SJCRH30 (cell line): Measurements from ENCODE around the gene SIL1. TPM values are rescaled to one million over a fixed set of nuclear protein-coding genes. Genes with fewer than 3 reads are reported as not detected.
"Not testable (repeated sequence)": the region's sequence is repeated elsewhere in the genome, so short reads cannot be mapped to it uniquely, and the experiment has no call there.

ENCODE experiments used
- DNase-seq, 2 experiments: peaks; one replicate each; pipeline ENCODE4 v3.0.0-alpha.2; 2015 to 2020
- H3K27ac ChIP-seq: fragments of 250-450 bp; sonication (Bioruptor Pico); 2 replicates; pipeline ENCODE4 v1.5.1; 2020; ENCODE audit warnings: mild to moderate bottlenecking, moderate library complexity
- H3K27me3 ChIP-seq: fragments of 250-450 bp; sonication (Bioruptor Pico); 2 replicates; pipeline ENCODE4 v1.5.1; 2020; ENCODE audit warnings: mild to moderate bottlenecking, moderate library complexity
- H3K36me3 ChIP-seq: fragments of 250-450 bp; sonication (Bioruptor Pico); 2 replicates; pipeline ENCODE4 v1.5.1; 2020; ENCODE audit warnings: mild to moderate bottlenecking, moderate library complexity
- H3K4me1 ChIP-seq: fragments of 250-450 bp; sonication (Bioruptor Pico); 2 replicates; pipeline ENCODE4 v1.5.1; 2020; ENCODE audit warnings: mild to moderate bottlenecking, moderate library complexity
- H3K4me3 ChIP-seq: fragments of 250-450 bp; sonication (Bioruptor Pico); 2 replicates; pipeline ENCODE4 v1.5.1; 2020; ENCODE audit warnings: mild to moderate bottlenecking, moderate library complexity
- H3K9me3 ChIP-seq: fragments of 250-450 bp; sonication (Bioruptor Pico); replicated peaks from 2 replicates; pipeline ENCODE4 v1.5.1; 2020; ENCODE audit warnings: mild to moderate bottlenecking, moderate library complexity
- total RNA-seq: library from RNA; depleted of rRNA; stranded (reverse); fragments of >200 nt; shearing (Covaris generic); gene quantifications from 2 replicates; pipeline ENCODE4 v1.2.3, GENCODE V29; 2014

Gene SIL1
- total RNA-seq, 1 experiment from 2014 or later, result 7.1 TPM

- no peaks in the 10 kb centered on the region for H3K27me3 ChIP-seq
- no peak overlapping the region for H3K27ac ChIP-seq
- no peak for DNase-seq
- H3K4me3 ChIP-seq, result no peak overlapping the region
- no peaks in the 10 kb centered on the region for H3K9me3 ChIP-seq
- no peaks in the 10 kb centered on the region for H3K4me1 ChIP-seq
- no peaks in the 10 kb centered on the region for H3K36me3 ChIP-seq
These were observed 14.7 kb upstream of the SIL1 start for GRCh38 chr5:139212906-139213305.

- DNase-seq, result no peak
- Histone ChIP-seq H3K36me3 (no peaks in the 10 kb centered on the region), H3K27me3 (no peaks in the 10 kb centered on the region), H3K27ac (no peak overlapping the region), H3K4me1 (no peaks in the 10 kb centered on the region), H3K9me3 (no peaks in the 10 kb centered on the region), H3K4me3 (no peak overlapping the region)
These were observed 14.3 kb upstream of the SIL1 start for GRCh38 chr5:139212486-139212885.

GRCh38 chr5:139210585-139210984 is 12.4 kb upstream of the SIL1 start:
- no peak overlapping the region for H3K4me3 ChIP-seq
- H3K27ac ChIP-seq, result no peak overlapping the region
- no peaks in the 10 kb centered on the region for H3K36me3 ChIP-seq
- no peaks in the 10 kb centered on the region for H3K9me3 ChIP-seq
- H3K27me3 ChIP-seq, result no peaks in the 10 kb centered on the region
- no peak for DNase-seq
- H3K4me1 ChIP-seq, result no peaks in the 10 kb centered on the region

- H3K4me3 ChIP-seq, result no peak overlapping the region
- no peak overlapping the region for H3K27ac ChIP-seq
- no peaks in the 10 kb centered on the region for H3K4me1 ChIP-seq
- no peaks in the 10 kb centered on the region for H3K36me3 ChIP-seq
- no peak for DNase-seq
- no peaks in the 10 kb centered on the region for H3K27me3 ChIP-seq
- no peaks in the 10 kb centered on the region for H3K9me3 ChIP-seq
These were observed 9.3 kb upstream of the SIL1 start for GRCh38 chr5:139207297-139208000.

GRCh38 chr5:139205586-139205985 is 7.4 kb upstream of the SIL1 start:
- Histone ChIP-seq H3K4me3 (no peak overlapping the region), H3K27ac (no peak overlapping the region), H3K9me3 (no peaks in the 10 kb centered on the region), H3K4me1 (no peaks in the 10 kb centered on the region), H3K27me3 (no peaks in the 10 kb centered on the region), H3K36me3 (no peaks in the 10 kb centered on the region)
- no peak for DNase-seq

- Histone ChIP-seq H3K9me3 (no peaks in the 10 kb centered on the region), H3K27ac (no peak overlapping the region), H3K4me3 (no peak overlapping the region), H3K36me3 (no peaks in the 10 kb centered on the region), H3K27me3 (no peaks in the 10 kb centered on the region), H3K4me1 (no peaks in the 10 kb centered on the region)
- no peak for DNase-seq
These were observed 7.0 kb upstream of the SIL1 start for GRCh38 chr5:139205124-139205523.

- H3K36me3 ChIP-seq, result no peaks in the 10 kb centered on the region
- no peak overlapping the region for H3K4me3 ChIP-seq
- H3K27ac ChIP-seq, result no peak overlapping the region
- DNase-seq, result no peak
- no peaks in the 10 kb centered on the region for H3K9me3 ChIP-seq
- H3K27me3 ChIP-seq, result no peaks in the 10 kb centered on the region
- H3K4me1 ChIP-seq, result no peaks in the 10 kb centered on the region
These were observed 6.0 kb upstream of the SIL1 start for GRCh38 chr5:139204196-139204595.

- no peaks in the 10 kb centered on the region for H3K27me3 ChIP-seq
- H3K9me3 ChIP-seq, result no peaks in the 10 kb centered on the region
- H3K36me3 ChIP-seq, result no peaks in the 10 kb centered on the region
- H3K27ac ChIP-seq, result no peak overlapping the region
- DNase-seq, result no peak
- no peak overlapping the region for H3K4me3 ChIP-seq
- H3K4me1 ChIP-seq, result no peaks in the 10 kb centered on the region
These were observed 1.2 kb upstream of the SIL1 start for GRCh38 chr5:139199321-139199720.

- H3K4me3 ChIP-seq, result no peak overlapping the region
- no peaks in the 10 kb centered on the region for H3K9me3 ChIP-seq
- DNase-seq, result peak in 1 of 2 experiments; percentile 50
- H3K27ac ChIP-seq, result no peak overlapping the region
- no peaks in the 10 kb centered on the region for H3K4me1 ChIP-seq
- H3K27me3 ChIP-seq, result no peaks in the 10 kb centered on the region
- H3K36me3 ChIP-seq, result no peaks in the 10 kb centered on the region
These were observed 1.7 kb downstream of the SIL1 start for GRCh38 chr5:139196296-139196956.

- H3K4me1 ChIP-seq, result no peaks in the 10 kb centered on the region
- H3K36me3 ChIP-seq, result no peaks in the 10 kb centered on the region
- H3K27ac ChIP-seq, result no peak overlapping the region
- H3K27me3 ChIP-seq, result no peaks in the 10 kb centered on the region
- no peaks in the 10 kb centered on the region for H3K9me3 ChIP-seq
- no peak for DNase-seq
- no peak overlapping the region for H3K4me3 ChIP-seq
These were observed 3.7 kb downstream of the SIL1 start for GRCh38 chr5:139194486-139194885.

GRCh38 chr5:139193928-139194327 is 4.2 kb downstream of the SIL1 start:
- no peak overlapping the region for H3K27ac ChIP-seq
- DNase-seq, result no peak
- H3K27me3 ChIP-seq, result no peaks in the 10 kb centered on the region
- H3K9me3 ChIP-seq, result no peaks in the 10 kb centered on the region
- no peak overlapping the region for H3K4me3 ChIP-seq
- no peaks in the 10 kb centered on the region for H3K4me1 ChIP-seq
- no peaks in the 10 kb centered on the region for H3K36me3 ChIP-seq

GRCh38 chr5:139192906-139193305 is 5.3 kb downstream of the SIL1 start:
- not testable (repeated sequence) for DNase-seq, H3K4me1 ChIP-seq, H3K27ac ChIP-seq, H3K36me3 ChIP-seq, H3K9me3 ChIP-seq, H3K27me3 ChIP-seq, H3K4me3 ChIP-seq

GRCh38 chr5:139191954-139192353 is 6.2 kb downstream of the SIL1 start:
- not testable (repeated sequence) for H3K4me3 ChIP-seq, DNase-seq, H3K36me3 ChIP-seq, H3K9me3 ChIP-seq, H3K27ac ChIP-seq, H3K4me1 ChIP-seq, H3K27me3 ChIP-seq

GRCh38 chr5:139190125-139190524 is 8.0 kb downstream of the SIL1 start:
- no peak overlapping the region for H3K27ac ChIP-seq

GRCh38 chr5:139188558-139189270 is 9.5 kb downstream of the SIL1 start:
- Histone ChIP-seq H3K4me3 (no peak overlapping the region), H3K36me3 (no peaks in the 10 kb centered on the region), H3K27me3 (no peaks in the 10 kb centered on the region), H3K9me3 (no peaks in the 10 kb centered on the region), H3K27ac (no peak overlapping the region), H3K4me1 (no peaks in the 10 kb centered on the region)
- DNase-seq, result no peak

More at GRCh38 chr5:139190125-139190524, 8.0 kb downstream of the SIL1 start:
- Histone ChIP-seq H3K4me1 (no peaks in the 10 kb centered on the region), H3K27me3 (no peaks in the 10 kb centered on the region), H3K36me3 (no peaks in the 10 kb centered on the region), H3K4me3 (no peak overlapping the region), H3K9me3 (no peaks in the 10 kb centered on the region)
- no peak for DNase-seq
